NCI-H82 (cell line): ENCODE measurements around the gene TWIST2.

Experiments
- DNase-seq: peaks from one replicate; lab custom pipeline; 2025; lab: John Stamatoyannopoulos, UW

TWIST2 gene

GRCh38 chr2:238872628-238873380, 24.9 kb downstream of the TWIST2 start:
- no peak for DNase-seq

- DNase-seq = no peak
These were observed 25.5 kb downstream of the TWIST2 start for GRCh38 chr2:238873381-238873801.

- DNase-seq = no peak
These were observed 26.0 kb downstream of the TWIST2 start for GRCh38 chr2:238873841-238874240.

- DNase-seq = no peak
These were observed 26.6 kb downstream of the TWIST2 start for GRCh38 chr2:238874330-238875050.

- DNase-seq = no peak
These were observed 27.2 kb downstream of the TWIST2 start for GRCh38 chr2:238875101-238875470.

GRCh38 chr2:238875471-238876231, 27.8 kb downstream of the TWIST2 start:
- DNase-seq = no peak

- DNase-seq = no peak
These were observed 28.3 kb downstream of the TWIST2 start for GRCh38 chr2:238876232-238876630.

- no peak for DNase-seq
These were observed 30.3 kb downstream of the TWIST2 start for GRCh38 chr2:238878051-238878735.

- DNase-seq = no peak
These were observed 31.2 kb downstream of the TWIST2 start for GRCh38 chr2:238879043-238879442.

GRCh38 chr2:238879621-238880377, 31.9 kb downstream of the TWIST2 start:
- no peak for DNase-seq

GRCh38 chr2:238881353-238882081, 33.6 kb downstream of the TWIST2 start:
- no peak for DNase-seq

- DNase-seq = no peak
These were observed 34.3 kb downstream of the TWIST2 start for GRCh38 chr2:238882082-238882755.

- no peak for DNase-seq
These were observed 35.6 kb downstream of the TWIST2 start for GRCh38 chr2:238883421-238883901.

GRCh38 chr2:238884122-238884811, 36.4 kb downstream of the TWIST2 start:
- DNase-seq = no peak

- no peak for DNase-seq
These were observed 37.0 kb downstream of the TWIST2 start for GRCh38 chr2:238884812-238885408.

GRCh38 chr2:238886453-238887094, 38.7 kb downstream of the TWIST2 start:
- DNase-seq = no peak

- DNase-seq = no peak
These were observed 39.7 kb downstream of the TWIST2 start for GRCh38 chr2:238887616-238888015.

GRCh38 chr2:238888781-238889180, 40.9 kb downstream of the TWIST2 start:
- DNase-seq = no peak
